ENCODE data around the gene MEIS1.

DNA sequence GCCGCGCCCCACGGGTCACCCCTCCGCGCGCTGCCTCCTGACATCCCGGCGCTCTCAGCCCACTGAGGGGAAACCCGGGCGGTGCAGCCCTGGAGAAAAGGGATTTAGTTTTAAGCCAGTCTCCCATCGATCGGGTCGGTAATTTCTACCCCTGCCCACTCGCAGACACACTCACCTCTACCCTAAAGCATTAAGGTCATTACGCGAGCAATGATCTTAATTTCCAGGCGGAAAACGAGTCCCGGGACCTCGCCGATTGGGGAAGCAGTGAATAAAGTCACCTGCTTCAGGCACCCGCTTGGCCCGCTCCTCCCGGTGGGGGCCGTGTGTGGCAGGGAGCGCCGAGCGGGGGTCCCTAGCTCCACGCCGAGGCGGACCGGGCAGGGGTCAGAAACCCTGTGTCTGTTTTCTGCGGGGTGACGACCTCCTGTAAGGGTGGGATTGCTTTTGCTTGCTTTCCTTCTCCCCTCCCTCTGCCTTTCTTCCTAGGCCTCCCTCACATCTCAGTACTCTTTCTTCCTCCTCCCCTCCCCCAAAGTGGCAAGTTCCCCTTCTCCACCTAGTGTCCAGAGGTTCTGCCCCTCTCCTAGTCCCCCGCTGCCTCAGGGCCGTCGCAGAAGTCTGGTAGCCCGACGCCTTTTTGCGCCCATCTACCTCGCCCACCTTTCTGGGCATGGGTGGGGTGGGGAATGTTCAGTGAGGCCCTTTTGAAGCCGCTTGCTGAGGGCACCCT, 142.6 kb downstream of the MEIS1 start:
- TF ChIP-seq CTCF (conservative IDR thresholded peaks at IDR 0.05 in 1 of 2, IDR thresholded peaks at IDR 0.05 in 1 of 2; ENCODE audit: low read depth in 1 of 2, low read length in 2 of 2) (no peak), EZH2 (IDR thresholded peaks at IDR 0.05; ENCODE audit: low read length, missing control alignments) (no peak)
